Heart right ventricle (tissue), 16 donors: ENCODE results near the gene BIRC2. TPM values are rescaled to one million over a fixed set of nuclear protein-coding genes. Genes with fewer than 3 reads are reported as not detected.
"Not testable (repeated sequence)": the region's sequence is repeated elsewhere in the genome, so short reads cannot be mapped to it uniquely, and the experiment has no call there.

Experiments
- ATAC-seq, 8 donors: fragments of 200-7000 bp; cut with Tn5 transposase; one replicate each; pipeline ENCODE4 v1.9.1; 2020; ENCODE audit warnings: mild to moderate bottlenecking in 8 of 8, moderate library complexity in 8 of 8, moderate number of reproducible peaks in 1 of 8
- DNase-seq, 2 donors: peaks; one replicate each; pipeline ENCODE4 v3.0.0-alpha.2; 2020
- H3K27ac ChIP-seq, 10 donors: fragments of 200-600 bp; sonication (generic) in 2 of 10; one replicate each; pipeline versions ENCODE4 v1.5.0 to v1.8.0; 2020 to 2022; ENCODE audit warnings: mild to moderate bottlenecking in 3 of 10
- H3K27me3 ChIP-seq, 7 donors: fragments of 200-600 bp; one replicate each; pipeline ENCODE4 v1.8.0; 2021 to 2022; ENCODE audit warnings: mild to moderate bottlenecking in 2 of 7
- H3K36me3 ChIP-seq, 9 donors: fragments of 200-600 bp; sonication (generic) in 1 of 9; one replicate each; pipeline versions ENCODE4 v1.5.0 to v1.8.0; 2020 to 2022; ENCODE audit warnings: mild to moderate bottlenecking in 2 of 9
- H3K4me1 ChIP-seq, 9 donors: fragments of 200-600 bp; sonication (generic) in 1 of 9; one replicate each; pipeline versions ENCODE4 v1.5.0 to v1.8.0; 2020 to 2022; ENCODE audit warnings: mild to moderate bottlenecking in 4 of 9
- H3K4me3 ChIP-seq, 10 donors: fragments of 200-600 bp; sonication (generic) in 2 of 10; one replicate each; pipeline versions ENCODE4 v1.5.0 to v1.8.0; 2020 to 2022; ENCODE audit warnings: mild to moderate bottlenecking in 7 of 10, moderate library complexity in 2 of 10
- H3K9me3 ChIP-seq, 11 donors: fragments of 200-600 bp in 10 of 11; sonication (generic) in 2 of 11; one replicate each; pipeline versions ENCODE4 v1.5.0 to v1.8.0; 2013 to 2022; ENCODE audit warnings: mild to moderate bottlenecking in 2 of 11, control low read depth in 1 of 11, moderate library complexity in 1 of 11
- CTCF ChIP-seq, 9 donors: fragments of 200-600 bp; sonication (generic) in 2 of 9; IDR thresholded peaks; one replicate each; pipeline versions ENCODE4 v1.5.0 to v1.8.0; 2021 to 2022; ENCODE audit warnings: antibody characterized with exemption in 9 of 9, mild to moderate bottlenecking in 5 of 9, moderate library complexity in 1 of 9
- WGBS, 2 donors: extraction: QIAGEN DNeasy Blood & Tissue Kit; methylation state at CpG; one replicate each; pipeline ENCODE4 v1.1.7; 2013; ENCODE audit warnings: inconsistent platforms in 1 of 2; 5-methylcytosine and 5-hydroxymethylcytosine counted together
- intact Hi-C, 10 donors: fragments of 100-400 bp; cut with DNase I; formaldehyde crosslinking; loops; one replicate each; pipeline versions ENCODE4 v1.11.1 to v1.14.2; 2022
- polyA plus RNA-seq, 2 donors: library from polyadenylated mRNA; stranded (reverse); fragments of 200-250 nt; gene quantifications; one replicate each; pipeline ENCODE4 v1.2.3, GENCODE V29; 2013
- total RNA-seq, 10 donors: library from RNA; stranded (reverse); fragmentation: NEBNext Ultra II Directional in 3 of 10; extraction: Animal tissue kit (Norgen Biotek cat#: 25700) in 3 of 10; gene quantifications; one replicate each; pipeline versions ENCODE4 v1.2.1 to v1.2.4, GENCODE V29; 2021 to 2023
- donor health status: Arrhythmogenic right ventricular cardiomyopathy.
- donor health status: ischemic (EF 13 %, LVEDD 7.1; RV severe dilation, severe dysfunction).
- donor health status: healthy with polysubstance abuse.
- donor health status: DM: no; HTN: yes; CAD: no.
- donor health status: DM: no; HTN: no; CAD: no.
- donor health status: ischemic (EF 25% LVEDD 6.9; RV normal size, moderate dysfunction).
- donor health status: ischemic (EF 25% LVEDD 5.7; RV mildly dilated, moderate dysfunction).
- donor health status: healthy.
- donor health status: DM: yes; HTN: yes; CAD: no.
- donor health status: Ischemic cardiomyopathy.
- donor health status: ischemic (EF 35%, LVEDD 5.7; RV mildly dilated, moderate dysfunction).
- donor health status: nonischemic (EF 11% LVEDD 7.7; RV severe dilation, severe dysfunction).
- donor health status: DM: yes; HTN: yes; CAD: no.
- donor health status: PGD.
- donor health status: ischemic (EF 29% LVEDD 5.4; RV normal size, mild dysfunction).
- donor health status: nonischemic (EF 23%, LVEDD 6.1; RV moderate dilation, normal function).

The BIRC2 gene
- total and polyA plus RNA-seq, 12 donors, result 20.2 to 39.7 (median 28.0) TPM

- WGBS, 2 donors, result 86 to 88% methylated on average over 2 of the region's 2 CpGs
- DNase-seq, result no peak
- intact Hi-C loops, result loop anchor here in 2 of 10 donors (10.0 kb wide), 2 partner anchors 47 to 333 kb away; no protein-coding TSS in a partner anchor
Observed at GRCh38 chr11:102331341-102331740, 15.7 kb upstream of the BIRC2 start.

GRCh38 chr11:102332611-102332994 lies 14.4 kb upstream of the BIRC2 start:
- H3K36me3 ChIP-seq, result peaks cover 0 to 100% (median 6%) of the 10 kb centered on the region in 9 donors
- intact Hi-C loops, result loop anchor here in 2 of 10 donors (10.0 kb wide), 2 partner anchors 48 to 332 kb away; no protein-coding TSS in a partner anchor
- no peaks in the 10 kb centered on the region for H3K27me3 ChIP-seq
- ATAC-seq, result no peak
- DNase-seq, result no peak
- no peaks in the 10 kb centered on the region for H3K4me1 ChIP-seq
- H3K9me3 ChIP-seq, result no peaks in the 10 kb centered on the region
- H3K4me3 ChIP-seq, result no peak overlapping the region
- H3K27ac ChIP-seq, result no peak overlapping the region
- WGBS, 2 donors, result 92 to 96% methylated on average over 1 of the region's 1 CpG
- no peak for TF ChIP-seq CTCF (IDR thresholded peaks at IDR 0.05)

More at GRCh38 chr11:102331341-102331740, 15.7 kb upstream of the BIRC2 start:
- Histone ChIP-seq H3K36me3 (peaks cover 0 to 100% (median 3%) of the 10 kb centered on the region in 9 donors), H3K4me3 (no peak overlapping the region), H3K27me3 (no peaks in the 10 kb centered on the region), H3K4me1 (no peaks in the 10 kb centered on the region), H3K9me3 (no peaks in the 10 kb centered on the region), H3K27ac (no peak overlapping the region)
- ATAC-seq, result no peak
- TF ChIP-seq CTCF (IDR thresholded peaks at IDR 0.05), result no peak

GRCh38 chr11:102338479-102339010 lies 8.5 kb upstream of the BIRC2 start:
- Histone ChIP-seq H3K4me3 (no peak overlapping the region), H3K9me3 (no peaks in the 10 kb centered on the region), H3K4me1 (no peaks in the 10 kb centered on the region), H3K36me3 (peaks cover 0 to 53% (median 6%) of the 10 kb centered on the region in 9 donors), H3K27ac (no peak overlapping the region), H3K27me3 (no peaks in the 10 kb centered on the region)
- intact Hi-C loops, result loop anchor here in 2 of 10 donors (10.0 kb wide), 2 partner anchors 54 to 326 kb away; no protein-coding TSS in a partner anchor
- DNase-seq (no peak), ATAC-seq (no peak)
- TF ChIP-seq CTCF (IDR thresholded peaks at IDR 0.05), result no peak

GRCh38 chr11:102341311-102341710 lies 5.7 kb upstream of the BIRC2 start:
- 84% methylated on average over 7 of the region's 7 CpGs for WGBS, 2 donors
- peaks cover 0 to 12% (median 8%) of the 10 kb centered on the region in 9 donors for H3K4me1 ChIP-seq
- H3K27me3 ChIP-seq, H3K4me3 ChIP-seq, DNase-seq, H3K27ac ChIP-seq, H3K9me3 ChIP-seq, ATAC-seq: not testable (repeated sequence)
- intact Hi-C loops, result loop anchor here (1.0 to 5.0 kb wide), 6 partner anchors 49 to 326 kb away; no protein-coding TSS in a partner anchor
- peaks cover 0 to 25% (median 6%) of the 10 kb centered on the region in 9 donors for H3K36me3 ChIP-seq

GRCh38 chr11:102341844-102342318 lies 5.1 kb upstream of the BIRC2 start:
- H3K4me1 ChIP-seq, result peaks cover 0 to 12% (median 8%) of the 10 kb centered on the region in 9 donors
- DNase-seq (peak; percentile 24 to 82), ATAC-seq (peak; percentile 43 to 74 (median 63))
- peaks cover 0 to 20% (median 6%) of the 10 kb centered on the region in 9 donors for H3K36me3 ChIP-seq
- no peak overlapping the region for H3K4me3 ChIP-seq
- TF ChIP-seq CTCF (IDR thresholded peaks at IDR 0.05), result peak; percentile 58 to 88 (median 83)
- H3K27me3 ChIP-seq, result no peaks in the 10 kb centered on the region
- H3K9me3 ChIP-seq, result no peaks in the 10 kb centered on the region
- H3K27ac ChIP-seq, result no peak overlapping the region
- intact Hi-C loops, result loop anchor here (1.0 to 5.0 kb wide), 7 partner anchors 50 to 325 kb away; no protein-coding TSS in a partner anchor
- WGBS, 2 donors, result 17 to 21% methylated on average over 1 of the region's 1 CpG
